ENCODE results near the gene USP24.
"Not testable (repeated sequence)": the region's sequence is repeated elsewhere in the genome, so short reads cannot be mapped to it uniquely, and the experiment has no call there.

GRCh38 chr1:55031098-55031497 is 184.1 kb downstream of the USP24 start:
- not testable (repeated sequence) for TF ChIP-seq CTCF, POLR2A (IDR thresholded peaks at IDR 0.05)
